PFSK-1 (cell line): ENCODE measurements around the gene HCST.

Source experiments
- POLR2AphosphoS5 ChIP-seq: IDR thresholded peaks from 2 replicates; pipeline ENCODE4 v1.6.1; 2012; ENCODE audit warnings: low read depth, mild to moderate bottlenecking, control low read depth, low read length, moderate library complexity
- SIN3A ChIP-seq: IDR thresholded peaks from 2 replicates; pipeline ENCODE4 v1.6.1; 2012; ENCODE audit warnings: mild to moderate bottlenecking, low read length, moderate library complexity, borderline replicate concordance; ENCODE audit not compliant: insufficient read depth
- TF ChIP-seq, protein P1 (sequence below), 2 experiments: IDR thresholded peaks; 2 replicates each; pipeline versions ENCODE4 v1.6.1 to v1.8.0; 2011 to 2012; ENCODE audit warnings: low read depth in 2 of 2, low read length in 2 of 2, control low read depth in 1 of 2, inconsistent platforms in 1 of 2, mild to moderate bottlenecking in 1 of 2, moderate library complexity in 1 of 2; ENCODE audit not compliant: insufficient read depth in 1 of 2

DNA sequence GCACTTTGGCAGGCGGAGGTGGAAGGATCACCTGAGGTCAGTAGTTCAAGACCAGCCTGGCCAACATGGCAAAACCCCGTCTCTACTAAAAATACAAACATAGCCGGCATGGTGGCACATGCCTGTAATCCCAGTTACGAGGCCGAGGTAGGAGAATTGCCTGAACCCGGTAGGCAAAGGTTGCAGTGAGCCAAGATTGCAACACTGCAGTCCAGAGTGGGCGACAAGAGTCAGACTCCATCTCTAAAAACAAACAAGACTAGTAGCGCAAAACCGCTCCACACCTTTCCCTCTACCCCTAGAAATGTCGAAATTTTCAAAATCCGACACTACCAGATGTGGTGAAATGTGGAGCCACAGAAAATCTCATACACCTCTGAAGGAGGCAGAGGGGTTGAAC, 17.0 kb downstream of the HCST start:
- TF ChIP-seq, protein P1, sequence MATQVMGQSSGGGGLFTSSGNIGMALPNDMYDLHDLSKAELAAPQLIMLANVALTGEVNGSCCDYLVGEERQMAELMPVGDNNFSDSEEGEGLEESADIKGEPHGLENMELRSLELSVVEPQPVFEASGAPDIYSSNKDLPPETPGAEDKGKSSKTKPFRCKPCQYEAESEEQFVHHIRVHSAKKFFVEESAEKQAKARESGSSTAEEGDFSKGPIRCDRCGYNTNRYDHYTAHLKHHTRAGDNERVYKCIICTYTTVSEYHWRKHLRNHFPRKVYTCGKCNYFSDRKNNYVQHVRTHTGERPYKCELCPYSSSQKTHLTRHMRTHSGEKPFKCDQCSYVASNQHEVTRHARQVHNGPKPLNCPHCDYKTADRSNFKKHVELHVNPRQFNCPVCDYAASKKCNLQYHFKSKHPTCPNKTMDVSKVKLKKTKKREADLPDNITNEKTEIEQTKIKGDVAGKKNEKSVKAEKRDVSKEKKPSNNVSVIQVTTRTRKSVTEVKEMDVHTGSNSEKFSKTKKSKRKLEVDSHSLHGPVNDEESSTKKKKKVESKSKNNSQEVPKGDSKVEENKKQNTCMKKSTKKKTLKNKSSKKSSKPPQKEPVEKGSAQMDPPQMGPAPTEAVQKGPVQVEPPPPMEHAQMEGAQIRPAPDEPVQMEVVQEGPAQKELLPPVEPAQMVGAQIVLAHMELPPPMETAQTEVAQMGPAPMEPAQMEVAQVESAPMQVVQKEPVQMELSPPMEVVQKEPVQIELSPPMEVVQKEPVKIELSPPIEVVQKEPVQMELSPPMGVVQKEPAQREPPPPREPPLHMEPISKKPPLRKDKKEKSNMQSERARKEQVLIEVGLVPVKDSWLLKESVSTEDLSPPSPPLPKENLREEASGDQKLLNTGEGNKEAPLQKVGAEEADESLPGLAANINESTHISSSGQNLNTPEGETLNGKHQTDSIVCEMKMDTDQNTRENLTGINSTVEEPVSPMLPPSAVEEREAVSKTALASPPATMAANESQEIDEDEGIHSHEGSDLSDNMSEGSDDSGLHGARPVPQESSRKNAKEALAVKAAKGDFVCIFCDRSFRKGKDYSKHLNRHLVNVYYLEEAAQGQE (IDR thresholded peaks at IDR 0.05; ENCODE audit: insufficient read depth in 1 of 2, low read depth in 2 of 2, low read length in 2 of 2) = no peak
- TF ChIP-seq POLR2AphosphoS5 = no peak
- TF ChIP-seq SIN3A = no peak
